SJCRH30 (cell line): ENCODE measurements around the gene ATP5F1E. TPM values are rescaled to one million over a fixed set of nuclear protein-coding genes. Genes with fewer than 3 reads are reported as not detected.

Source experiments
- DNase-seq, 2 experiments: peaks; one replicate each; pipeline ENCODE4 v3.0.0-alpha.2; 2015 to 2020
- H3K27ac ChIP-seq: fragments of 250-450 bp; sonication (Bioruptor Pico); 2 replicates; pipeline ENCODE4 v1.5.1; 2020; ENCODE audit warnings: mild to moderate bottlenecking, moderate library complexity
- H3K27me3 ChIP-seq: fragments of 250-450 bp; sonication (Bioruptor Pico); 2 replicates; pipeline ENCODE4 v1.5.1; 2020; ENCODE audit warnings: mild to moderate bottlenecking, moderate library complexity
- H3K36me3 ChIP-seq: fragments of 250-450 bp; sonication (Bioruptor Pico); 2 replicates; pipeline ENCODE4 v1.5.1; 2020; ENCODE audit warnings: mild to moderate bottlenecking, moderate library complexity
- H3K4me1 ChIP-seq: fragments of 250-450 bp; sonication (Bioruptor Pico); 2 replicates; pipeline ENCODE4 v1.5.1; 2020; ENCODE audit warnings: mild to moderate bottlenecking, moderate library complexity
- H3K4me3 ChIP-seq: fragments of 250-450 bp; sonication (Bioruptor Pico); 2 replicates; pipeline ENCODE4 v1.5.1; 2020; ENCODE audit warnings: mild to moderate bottlenecking, moderate library complexity
- H3K9me3 ChIP-seq: fragments of 250-450 bp; sonication (Bioruptor Pico); replicated peaks from 2 replicates; pipeline ENCODE4 v1.5.1; 2020; ENCODE audit warnings: mild to moderate bottlenecking, moderate library complexity
- total RNA-seq: library from RNA; depleted of rRNA; stranded (reverse); fragments of >200 nt; shearing (Covaris generic); gene quantifications from 2 replicates; pipeline ENCODE4 v1.2.3, GENCODE V29; 2014

Gene ATP5F1E
- total RNA-seq, 1 experiment from 2014 or later: 133 TPM

- Histone ChIP-seq H3K4me1 (peaks cover 12% of the 10 kb centered on the region), H3K36me3 (peaks cover 12% of the 10 kb centered on the region), H3K27me3 (no peaks in the 10 kb centered on the region), H3K27ac (no peak overlapping the region), H3K4me3 (no peak overlapping the region), H3K9me3 (no peaks in the 10 kb centered on the region)
- DNase-seq: no peak
These were observed 31.1 kb downstream of the ATP5F1E start for GRCh38 chr20:59001068-59001448.

- H3K4me1 ChIP-seq: peaks cover 8% of the 10 kb centered on the region
- no peak for DNase-seq
- H3K27me3 ChIP-seq: no peaks in the 10 kb centered on the region
- no peak overlapping the region for H3K4me3 ChIP-seq
- peaks cover 19% of the 10 kb centered on the region for H3K36me3 ChIP-seq
- no peaks in the 10 kb centered on the region for H3K9me3 ChIP-seq
- H3K27ac ChIP-seq: no peak overlapping the region
These were observed 31.8 kb downstream of the ATP5F1E start for GRCh38 chr20:59000326-59000725.

- Histone ChIP-seq H3K4me3 (no peak overlapping the region), H3K27ac (no peak overlapping the region), H3K4me1 (no peaks in the 10 kb centered on the region; the same call in 1 of the 2 replicates), H3K9me3 (no peaks in the 10 kb centered on the region), H3K36me3 (peaks cover 35% of the 10 kb centered on the region), H3K27me3 (no peaks in the 10 kb centered on the region)
- DNase-seq: no peak
These were observed 33.5 kb downstream of the ATP5F1E start for GRCh38 chr20:58998656-58999055.

- no peak for DNase-seq
- no peak overlapping the region for H3K4me3 ChIP-seq
- H3K27me3 ChIP-seq: no peaks in the 10 kb centered on the region
- peaks cover 6% of the 10 kb centered on the region for H3K4me1 ChIP-seq
- no peak overlapping the region for H3K27ac ChIP-seq
- peaks cover 49% of the 10 kb centered on the region for H3K36me3 ChIP-seq
- no peaks in the 10 kb centered on the region for H3K9me3 ChIP-seq
These were observed 34.9 kb downstream of the ATP5F1E start for GRCh38 chr20:58997141-58997770.

- Histone ChIP-seq H3K4me3 (no peak overlapping the region), H3K9me3 (no peaks in the 10 kb centered on the region), H3K36me3 (peaks cover 59% of the 10 kb centered on the region), H3K4me1 (peaks cover 6% of the 10 kb centered on the region), H3K27ac (no peak overlapping the region), H3K27me3 (no peaks in the 10 kb centered on the region)
- DNase-seq: no peak
These were observed 35.9 kb downstream of the ATP5F1E start for GRCh38 chr20:58996226-58996611.

GRCh38 chr20:58995461-58996225 is 36.5 kb downstream of the ATP5F1E start:
- no peaks in the 10 kb centered on the region for H3K27me3 ChIP-seq

GRCh38 chr20:58994390-58995159 is 37.6 kb downstream of the ATP5F1E start:
- no peak overlapping the region for H3K4me3 ChIP-seq
- no peak overlapping the region for H3K27ac ChIP-seq
- H3K4me1 ChIP-seq: peaks cover 6% of the 10 kb centered on the region
- DNase-seq: no peak
- no peaks in the 10 kb centered on the region for H3K27me3 ChIP-seq
- no peaks in the 10 kb centered on the region for H3K9me3 ChIP-seq
- peaks cover 76% of the 10 kb centered on the region for H3K36me3 ChIP-seq

More at GRCh38 chr20:58995461-58996225, 36.5 kb downstream of the ATP5F1E start:
- no peak for DNase-seq
- Histone ChIP-seq H3K4me3 (no peak overlapping the region), H3K4me1 (peaks cover 6% of the 10 kb centered on the region), H3K36me3 (peaks cover 65% of the 10 kb centered on the region), H3K9me3 (no peaks in the 10 kb centered on the region), H3K27ac (no peak overlapping the region)

- Histone ChIP-seq H3K27me3 (no peaks in the 10 kb centered on the region), H3K4me3 (no peak overlapping the region), H3K4me1 (peaks cover 6% of the 10 kb centered on the region), H3K36me3 (peaks cover 86% of the 10 kb centered on the region), H3K9me3 (no peaks in the 10 kb centered on the region), H3K27ac (no peak overlapping the region)
- peak; percentile 51 to 71 for DNase-seq
These were observed 38.5 kb downstream of the ATP5F1E start for GRCh38 chr20:58993332-58994248.

GRCh38 chr20:58992911-58993310 is 39.2 kb downstream of the ATP5F1E start:
- Histone ChIP-seq H3K4me1 (peaks cover 6% of the 10 kb centered on the region), H3K4me3 (no peak overlapping the region), H3K36me3 (peaks cover 92% of the 10 kb centered on the region), H3K27ac (no peak overlapping the region), H3K9me3 (no peaks in the 10 kb centered on the region), H3K27me3 (no peaks in the 10 kb centered on the region)
- no peak for DNase-seq

- DNase-seq: no peak
- Histone ChIP-seq H3K4me1 (peaks cover 6% of the 10 kb centered on the region), H3K27me3 (no peaks in the 10 kb centered on the region), H3K4me3 (no peak overlapping the region), H3K36me3 (peaks cover 97% of the 10 kb centered on the region), H3K9me3 (no peaks in the 10 kb centered on the region), H3K27ac (no peak overlapping the region)
These were observed 40.4 kb downstream of the ATP5F1E start for GRCh38 chr20:58991715-58992114.

GRCh38 chr20:58990651-58991445 is 41.3 kb downstream of the ATP5F1E start:
- Histone ChIP-seq H3K27me3 (no peaks in the 10 kb centered on the region), H3K27ac (no peak overlapping the region), H3K4me1 (peaks cover 6% of the 10 kb centered on the region), H3K36me3 (peaks cover 97% of the 10 kb centered on the region), H3K4me3 (no peak overlapping the region), H3K9me3 (no peaks in the 10 kb centered on the region)
- no peak for DNase-seq

- no peak for DNase-seq
- H3K4me1 ChIP-seq: peaks cover 6% of the 10 kb centered on the region
- no peaks in the 10 kb centered on the region for H3K27me3 ChIP-seq
- no peak overlapping the region for H3K4me3 ChIP-seq
- no peak overlapping the region for H3K27ac ChIP-seq
- no peaks in the 10 kb centered on the region for H3K9me3 ChIP-seq
- H3K36me3 ChIP-seq: peaks cover 91% of the 10 kb centered on the region
These were observed 42.9 kb downstream of the ATP5F1E start for GRCh38 chr20:58989196-58989595.

- no peak for DNase-seq
- H3K4me1 ChIP-seq: peaks cover 6% of the 10 kb centered on the region
- H3K36me3 ChIP-seq: peaks cover 88% of the 10 kb centered on the region
- H3K27me3 ChIP-seq: no peaks in the 10 kb centered on the region
- H3K4me3 ChIP-seq: no peak overlapping the region
- no peak overlapping the region for H3K27ac ChIP-seq
- H3K9me3 ChIP-seq: no peaks in the 10 kb centered on the region
These were observed 43.6 kb downstream of the ATP5F1E start for GRCh38 chr20:58988565-58988882.
